SK-N-MC (cell line): Measurements from ENCODE around the gene MAP1A.

Source experiments
- EZH2 ChIP-seq: fragments of 200-600 bp; sonication (generic); IDR thresholded peaks from one replicate; pipeline ENCODE4 v1.6.1; 2017; ENCODE audit warnings: antibody characterized with exemption
- POLR2AphosphoS5 ChIP-seq: IDR thresholded peaks from 2 replicates; pipeline ENCODE4 v1.6.1; 2012; ENCODE audit warnings: mild to moderate bottlenecking, low read depth, low read length, borderline replicate concordance

DNA sequence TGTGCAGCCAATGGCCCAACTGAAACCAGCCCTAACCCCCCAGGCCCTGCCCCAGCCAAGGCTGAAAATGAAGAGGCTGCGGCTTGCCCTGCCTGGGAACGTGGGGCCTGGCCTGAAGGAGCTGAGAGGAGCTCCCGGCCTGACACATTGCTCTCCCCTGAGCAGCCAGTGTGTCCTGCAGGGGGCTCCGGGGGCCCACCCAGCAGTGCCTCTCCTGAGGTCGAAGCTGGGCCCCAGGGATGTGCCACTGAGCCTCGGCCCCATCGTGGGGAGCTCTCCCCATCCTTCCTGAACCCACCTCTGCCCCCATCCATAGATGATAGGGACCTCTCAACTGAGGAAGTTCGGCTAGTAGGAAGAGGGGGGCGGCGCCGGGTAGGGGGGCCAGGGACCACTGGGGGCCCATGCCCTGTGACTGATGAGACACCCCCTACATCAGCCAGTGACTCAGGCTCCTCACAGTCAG, 11.2 kb downstream of the MAP1A start:
- TF ChIP-seq POLR2AphosphoS5 (no peak; the same call in 1 of the 2 replicates), EZH2 (no peak)
